ENCODE measurements around the gene GNAS. TPM values are rescaled to one million over a fixed set of nuclear protein-coding genes. Genes with fewer than 3 reads are reported as not detected.

Gene GNAS
- polyA plus RNA-seq, 1 donor (not counting 4 experiments of a cell fraction or from before 2014, with no cell fraction given), result 560 TPM

GRCh38 chr20:58851221-58851968, 1.1 kb upstream of the GNAS start:
- no peaks in the 10 kb centered on the region for H4K20me1 ChIP-seq (ENCODE audit: control insufficient read depth, extremely low read depth, insufficient read depth, low read length)
- no peaks in the 10 kb centered on the region for H3K36me3 ChIP-seq (ENCODE audit: control insufficient read depth in 2 of 2, extremely low read depth in 1 of 2, insufficient read depth in 2 of 2, low read length in 2 of 2)
- H3K4me1 ChIP-seq (ENCODE audit: control insufficient read depth, extremely low read depth, insufficient read depth, low read length), result peaks cover 6% of the 10 kb centered on the region
- H3K4me2 ChIP-seq (ENCODE audit: control insufficient read depth, extremely low read depth, insufficient read depth, low read depth, low read length), result peak overlapping the region; percentile 50
- H3K79me2 ChIP-seq (ENCODE audit: control insufficient read depth, insufficient read depth, low read length), result no peaks in the 10 kb centered on the region
- H3K9ac ChIP-seq (ENCODE audit: control insufficient read depth, extremely low read depth, insufficient read depth, low read length), result no peak overlapping the region
- H3K9me3 ChIP-seq (ENCODE audit: control insufficient read depth, low read depth, low read length), result no peaks in the 10 kb centered on the region
- peak overlapping the region; percentile 14 for H2AFZ ChIP-seq (ENCODE audit: control insufficient read depth, low read length)
- DNase-seq (ENCODE audit: low read depth, low spot score) (no peak), FAIRE-seq (no peak)
- peaks cover 47% of the 10 kb centered on the region for H3K27me3 ChIP-seq (ENCODE audit: control insufficient read depth, extremely low read depth, insufficient read depth, low read length)
- no peaks in the 10 kb centered on the region for H3K9me1 ChIP-seq (ENCODE audit: control insufficient read depth, extremely low read depth, insufficient read depth, low read length)
- TF ChIP-seq CTCF (optimal IDR thresholded peaks at IDR 0.05 in 1 of 3, IDR thresholded peaks at IDR 0.05 in 1 of 3, conservative IDR thresholded peaks at IDR 0.05 in 1 of 3; ENCODE audit: extremely low read depth in 1 of 3, insufficient read depth in 2 of 3, low read length in 3 of 3) (no peak), EZH2 (IDR thresholded peaks at IDR 0.05; ENCODE audit: low read length) (no peak)
- H3K4me3 ChIP-seq (ENCODE audit: control insufficient read depth in 2 of 3, extremely low read depth in 1 of 3, insufficient read depth in 2 of 3, low read depth in 1 of 3, low read length in 3 of 3), result peak overlapping the region in 2 of 3 experiments; percentile 61 to 63
- dilution Hi-C loops (cut with MboI; ENCODE audit: extremely low pct_ligation_motif_present, low sequenced_read_pairs), result loop anchor here (25.0 kb wide), 1 partner anchor 361 kb away; no protein-coding TSS in a partner anchor
- H3K27ac ChIP-seq (ENCODE audit: control insufficient read depth, insufficient read depth, low read length), result no peak overlapping the region

- Histone ChIP-seq H3K4me3 (ENCODE audit: control insufficient read depth in 2 of 3, extremely low read depth in 1 of 3, insufficient read depth in 2 of 3, low read depth in 1 of 3, low read length in 3 of 3) (peak overlapping the region in 1 of 3 experiments; percentile 18), H3K27ac (ENCODE audit: control insufficient read depth, insufficient read depth, low read length) (no peak overlapping the region), H3K9me3 (ENCODE audit: control insufficient read depth, low read depth, low read length) (no peaks in the 10 kb centered on the region), H3K27me3 (ENCODE audit: control insufficient read depth, extremely low read depth, insufficient read depth, low read length) (peaks cover 49% of the 10 kb centered on the region), H3K4me1 (ENCODE audit: control insufficient read depth, extremely low read depth, insufficient read depth, low read length) (peaks cover 6% of the 10 kb centered on the region), H3K79me2 (ENCODE audit: control insufficient read depth, insufficient read depth, low read length) (no peaks in the 10 kb centered on the region), H3K9ac (ENCODE audit: control insufficient read depth, extremely low read depth, insufficient read depth, low read length) (no peak overlapping the region), H4K20me1 (ENCODE audit: control insufficient read depth, extremely low read depth, insufficient read depth, low read length) (no peaks in the 10 kb centered on the region), H3K36me3 (ENCODE audit: control insufficient read depth in 2 of 2, extremely low read depth in 1 of 2, insufficient read depth in 2 of 2, low read length in 2 of 2) (no peaks in the 10 kb centered on the region), H3K4me2 (ENCODE audit: control insufficient read depth, extremely low read depth, insufficient read depth, low read depth, low read length) (peak overlapping the region; percentile 31), H3K9me1 (ENCODE audit: control insufficient read depth, extremely low read depth, insufficient read depth, low read length) (no peaks in the 10 kb centered on the region), H2AFZ (ENCODE audit: control insufficient read depth, low read length) (no peak overlapping the region)
- dilution Hi-C loops (cut with MboI; ENCODE audit: extremely low pct_ligation_motif_present, low sequenced_read_pairs), result loop anchor here (25.0 kb wide), 1 partner anchor 360 kb away; no protein-coding TSS in a partner anchor
- FAIRE-seq, result no peak
- TF ChIP-seq EZH2 (IDR thresholded peaks at IDR 0.05; ENCODE audit: low read length), result no peak
- no peak for TF ChIP-seq CTCF (optimal IDR thresholded peaks at IDR 0.05 in 1 of 3, IDR thresholded peaks at IDR 0.05 in 1 of 3, conservative IDR thresholded peaks at IDR 0.05 in 1 of 3; ENCODE audit: extremely low read depth in 1 of 3, insufficient read depth in 2 of 3, low read length in 3 of 3)
- no peak for DNase-seq (ENCODE audit: low read depth, low spot score)
Observed at GRCh38 chr20:58851969-58852458, 502 bp upstream of the GNAS start.

All from keratinocyte (primary cell).